NOMO-1 treated with dmso at 0.1 percent for 144 hours (cell line): ENCODE results near the gene EPHA3.

Experiments used
- DNase-seq: peaks from one replicate; lab custom pipeline; 2025; ENCODE audit not compliant: unreplicated experiment; lab: John Stamatoyannopoulos, UW

Gene EPHA3

GRCh38 chr3:89227218-89227617 is 119.8 kb downstream of the EPHA3 start:
- no peak for DNase-seq

- DNase-seq = no peak
Observed at GRCh38 chr3:89227634-89228033, 120.2 kb downstream of the EPHA3 start.

DNA sequence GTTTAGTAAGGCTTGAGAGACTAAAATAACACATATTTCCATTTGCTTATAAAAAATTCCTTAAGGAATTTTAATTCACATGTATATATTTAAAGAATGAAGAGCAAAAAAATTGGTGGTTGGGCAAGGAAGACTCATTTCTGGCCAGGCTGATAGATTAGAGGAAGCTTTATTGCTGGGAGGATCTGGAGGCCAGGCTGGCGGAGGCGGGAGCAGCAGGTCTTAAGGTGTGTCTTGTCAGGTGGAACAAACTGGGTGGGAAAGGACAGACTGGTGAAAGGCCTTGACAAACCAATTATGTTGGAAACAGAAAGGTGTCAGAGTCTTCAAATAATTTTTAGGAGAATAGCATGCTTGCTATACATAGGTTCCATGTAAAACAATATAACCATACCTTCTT is 124.7 kb downstream of the EPHA3 start:
- no peak for DNase-seq

DNA sequence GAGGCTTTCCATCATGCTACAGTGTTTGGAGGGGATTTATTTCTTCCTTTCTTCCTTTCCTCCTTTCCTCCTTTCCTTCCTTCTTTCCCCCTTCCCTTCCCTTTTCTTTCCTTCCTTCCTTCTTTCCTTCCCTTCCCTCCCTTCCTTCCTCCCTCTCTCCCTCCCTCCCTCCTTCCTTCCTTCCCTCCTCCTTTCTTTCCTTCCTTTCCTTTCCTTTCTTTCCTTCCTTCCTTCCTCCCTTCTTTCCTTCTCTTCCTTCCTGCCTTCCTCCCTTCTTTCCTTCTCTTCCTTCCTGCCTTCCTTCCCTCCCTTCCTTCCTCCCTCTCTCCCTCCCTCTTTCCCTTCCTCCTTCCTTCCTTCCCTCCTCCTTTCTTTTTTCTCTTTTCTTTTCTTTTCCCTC is 127.2 kb downstream of the EPHA3 start:
- no peak for DNase-seq

DNA sequence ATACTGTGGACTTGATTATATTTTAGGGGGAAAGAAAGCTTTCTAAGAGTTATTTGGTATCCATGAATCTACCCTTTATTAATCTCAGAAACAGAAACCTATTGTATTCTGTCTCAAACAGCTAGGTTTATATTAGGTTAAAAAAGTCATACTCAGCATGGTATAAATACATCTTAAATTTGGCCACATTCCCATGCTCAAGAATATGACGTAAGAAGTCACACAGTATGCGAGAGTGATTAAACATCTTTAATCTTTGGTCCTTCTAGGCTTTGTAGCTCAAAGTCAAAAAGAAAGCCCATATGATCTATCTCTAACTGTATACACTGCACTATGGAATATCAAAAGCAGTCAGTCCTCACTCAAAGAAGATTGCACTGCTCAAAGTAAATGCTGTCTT is 131.4 kb downstream of the EPHA3 start:
- no peak for DNase-seq

- DNase-seq = no peak
Observed at GRCh38 chr3:89239774-89240173, 132.4 kb downstream of the EPHA3 start.

DNA sequence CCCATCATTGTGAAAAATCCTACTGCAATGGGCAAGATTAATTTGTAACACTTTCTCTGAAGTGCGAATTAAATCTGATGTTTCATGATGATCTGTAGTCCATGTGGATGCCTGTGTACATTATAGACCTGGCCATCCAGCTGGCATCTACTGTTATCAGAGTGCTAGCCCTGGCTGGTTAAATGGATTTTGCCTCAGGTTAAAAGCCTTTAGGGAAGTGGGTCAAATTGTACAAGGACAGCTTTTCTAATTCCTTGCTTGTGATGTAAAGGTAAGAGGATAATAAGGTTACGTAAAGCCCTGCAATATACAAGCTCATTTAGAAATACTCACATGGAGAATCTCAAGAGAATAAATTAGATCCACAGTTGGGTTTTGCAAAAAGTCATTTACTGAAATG is 138.2 kb downstream of the EPHA3 start:
- DNase-seq = no peak

DNA sequence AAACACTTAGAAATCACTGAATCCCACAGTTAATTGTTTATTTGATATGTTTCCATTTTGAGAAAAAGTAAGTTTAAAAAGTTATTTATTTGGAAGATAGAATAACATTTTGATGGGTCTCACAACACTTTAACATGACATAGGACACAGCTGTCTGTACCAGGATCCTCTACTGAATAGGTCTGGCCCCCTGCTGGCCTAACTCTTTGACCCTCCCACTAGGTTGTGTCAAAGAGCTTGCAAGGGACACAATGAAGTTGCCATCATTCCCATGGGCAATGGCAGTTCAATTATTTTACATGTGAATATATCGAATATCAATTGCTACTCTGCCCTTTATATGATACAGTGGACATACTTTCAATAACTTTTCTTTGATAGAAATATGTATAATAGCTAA is 138.9 kb downstream of the EPHA3 start:
- no peak for DNase-seq

DNA sequence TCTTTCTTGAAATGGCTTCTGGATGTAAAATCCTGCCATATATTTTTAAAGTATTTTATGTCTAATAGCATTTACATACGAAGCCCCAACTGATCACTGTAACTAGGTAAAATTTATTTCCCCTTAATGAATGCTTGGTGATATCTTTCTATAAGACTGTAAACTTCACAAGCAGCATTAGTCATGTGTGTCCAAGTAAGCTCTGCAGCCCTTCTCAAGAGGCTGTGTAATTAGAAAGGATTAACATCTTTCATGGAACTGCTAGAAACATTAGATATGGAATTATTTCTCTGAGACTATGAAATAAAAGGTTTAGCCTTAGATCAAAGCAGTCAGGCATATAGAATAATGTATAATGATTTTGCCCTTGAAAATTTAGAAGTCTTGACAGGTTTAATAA is 143.3 kb downstream of the EPHA3 start:
- no peak for DNase-seq

DNA sequence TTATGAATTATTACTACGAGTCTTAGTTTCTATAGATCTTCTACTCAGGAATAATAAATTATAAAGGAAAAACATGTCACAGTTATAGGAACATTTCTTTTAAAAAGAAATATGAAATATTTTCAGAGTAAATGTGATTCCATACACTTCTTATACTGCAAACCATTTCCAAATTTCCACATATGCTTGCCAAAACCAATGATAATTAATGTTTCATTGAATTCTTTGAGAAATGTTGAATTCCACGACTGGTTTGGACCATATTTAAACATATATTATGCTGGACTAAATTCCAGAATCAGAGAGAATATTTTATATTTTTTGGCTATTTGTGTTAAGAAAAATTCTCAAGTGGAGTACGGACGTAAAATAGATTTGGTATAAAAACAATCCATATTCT is 144.6 kb downstream of the EPHA3 start:
- DNase-seq = no peak

- no peak for DNase-seq
Observed at GRCh38 chr3:89252860-89253259, 145.4 kb downstream of the EPHA3 start.

DNA sequence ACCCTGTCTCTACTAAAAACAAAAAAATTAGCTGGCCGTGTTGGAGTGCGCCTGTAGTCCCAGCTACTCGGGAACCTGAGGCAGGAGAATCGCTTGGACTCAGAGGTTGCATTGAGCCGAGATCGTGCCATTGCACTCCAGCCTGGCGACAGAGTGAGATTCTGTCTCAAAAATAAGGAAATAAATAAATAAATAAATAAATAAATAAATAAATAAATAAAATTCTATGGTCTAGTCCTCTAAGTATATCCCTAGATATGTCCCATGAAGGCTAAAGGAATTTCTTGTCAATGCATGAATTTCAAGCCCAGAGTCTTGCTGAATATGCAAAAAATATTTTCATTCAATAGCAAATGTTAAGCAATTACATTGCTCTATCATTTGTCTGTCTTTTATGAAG is 149.0 kb downstream of the EPHA3 start:
- DNase-seq = no peak

DNA sequence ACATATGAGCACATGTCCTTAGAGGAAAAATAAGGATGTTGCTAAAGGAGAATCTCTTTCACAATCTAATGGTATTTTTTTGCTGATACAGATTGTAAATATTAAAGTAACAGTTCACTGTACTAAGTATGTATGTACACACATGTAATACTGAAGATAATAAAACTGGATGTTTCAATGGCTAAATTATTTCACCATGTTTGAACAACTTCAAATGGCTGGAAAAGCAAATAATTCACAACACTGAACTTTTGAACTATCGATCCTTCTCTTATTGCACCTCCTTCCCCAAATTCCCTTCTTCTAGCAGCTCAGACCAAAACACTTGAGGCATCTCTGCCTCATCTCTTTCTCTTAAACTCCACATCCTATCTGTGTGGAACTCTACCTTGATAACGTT is 149.5 kb downstream of the EPHA3 start:
- DNase-seq = no peak

DNA sequence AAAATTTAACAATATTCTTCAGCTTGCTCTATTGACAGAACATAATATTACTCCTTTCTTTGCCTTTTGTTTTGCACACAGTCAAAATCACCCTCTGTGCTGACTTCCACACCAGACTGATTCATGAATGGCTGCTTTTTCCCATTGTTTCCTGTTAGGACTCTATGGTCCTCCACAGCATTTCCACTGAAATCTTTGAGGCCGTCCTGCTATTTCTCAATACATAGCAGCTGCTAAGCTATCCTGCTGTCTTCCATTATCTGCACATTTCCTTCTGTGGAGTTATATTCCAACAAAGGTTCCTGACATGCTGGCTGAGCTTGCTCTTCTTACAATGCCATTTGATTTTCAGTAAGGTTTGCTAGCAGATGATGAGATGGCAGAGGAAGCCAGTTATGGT is 153.3 kb downstream of the EPHA3 start:
- DNase-seq = no peak

DNA sequence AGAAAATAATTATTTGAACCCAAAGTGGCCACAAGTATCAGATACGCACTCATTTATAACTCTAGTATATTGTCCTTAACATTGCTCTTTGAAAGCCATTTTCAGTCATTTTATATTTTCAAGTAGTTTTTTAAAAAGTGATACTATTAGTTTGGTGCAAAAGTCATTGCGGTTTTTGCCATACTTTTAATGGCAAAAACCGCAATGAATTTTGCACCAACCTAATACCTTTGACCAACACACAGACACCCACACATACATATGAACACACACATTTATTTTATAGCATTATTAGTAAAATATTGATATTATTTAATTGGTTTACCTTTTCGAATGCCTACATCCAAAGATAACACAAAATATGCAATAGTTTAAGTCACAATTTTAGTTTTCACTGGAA is 154.3 kb downstream of the EPHA3 start:
- DNase-seq = no peak

DNA sequence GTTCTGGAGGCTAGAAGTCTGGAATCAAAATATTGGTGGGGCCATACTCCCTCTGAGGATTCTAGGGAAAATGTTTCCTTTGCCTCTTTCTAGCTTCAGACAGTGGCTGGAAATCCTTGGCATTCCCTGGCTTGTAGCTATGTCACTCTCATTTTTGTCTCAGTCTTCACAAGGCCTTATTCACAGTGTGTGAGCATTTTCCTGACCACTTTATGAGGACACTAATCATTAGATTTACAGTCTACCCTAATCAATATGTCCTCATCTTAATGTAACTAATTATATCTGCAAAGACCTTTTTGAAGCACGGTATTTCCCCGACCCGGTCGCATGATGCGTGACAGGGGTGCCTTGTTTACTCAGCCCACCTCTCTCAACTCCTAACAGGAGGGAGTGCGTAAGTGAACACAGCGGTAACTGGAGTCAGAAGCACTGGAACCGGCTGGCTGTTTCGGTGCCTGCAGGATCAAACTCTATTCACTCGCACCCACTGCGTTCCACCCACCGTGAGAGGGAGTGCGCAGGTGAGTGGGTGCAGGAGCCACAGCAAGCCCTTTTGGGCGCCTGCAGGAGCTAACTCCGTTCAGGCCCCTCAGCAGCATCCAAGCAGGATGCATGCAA is 155.0 kb downstream of the EPHA3 start:
- DNase-seq = no peak

DNA sequence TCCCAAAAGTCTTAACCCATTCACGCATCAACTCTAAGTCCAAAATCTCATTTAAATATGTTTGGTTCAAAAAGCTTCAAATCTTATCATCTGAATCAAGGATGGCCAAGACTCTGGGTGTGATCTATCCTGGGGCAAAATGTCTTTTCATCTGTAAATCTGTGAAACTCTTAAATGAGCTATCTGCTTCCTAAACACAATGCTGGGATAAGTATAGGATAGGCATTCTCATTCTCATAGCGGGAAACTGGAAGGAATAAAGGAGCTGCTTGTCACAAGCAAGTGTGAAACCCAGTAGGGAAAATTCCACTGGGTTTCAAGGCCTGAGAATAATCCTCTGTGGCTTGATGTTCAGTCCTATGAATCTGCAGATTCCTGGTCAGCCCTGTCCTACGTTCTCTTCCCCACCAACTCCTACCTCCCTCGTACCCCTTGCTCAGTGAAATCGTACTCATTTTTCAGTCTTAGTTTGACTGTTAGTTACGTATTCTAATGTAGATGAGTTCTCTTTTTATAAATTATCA is 156.7 kb downstream of the EPHA3 start:
- DNase-seq = no peak

- DNase-seq = no peak
Observed at GRCh38 chr3:89266074-89266473, 158.7 kb downstream of the EPHA3 start.

DNA sequence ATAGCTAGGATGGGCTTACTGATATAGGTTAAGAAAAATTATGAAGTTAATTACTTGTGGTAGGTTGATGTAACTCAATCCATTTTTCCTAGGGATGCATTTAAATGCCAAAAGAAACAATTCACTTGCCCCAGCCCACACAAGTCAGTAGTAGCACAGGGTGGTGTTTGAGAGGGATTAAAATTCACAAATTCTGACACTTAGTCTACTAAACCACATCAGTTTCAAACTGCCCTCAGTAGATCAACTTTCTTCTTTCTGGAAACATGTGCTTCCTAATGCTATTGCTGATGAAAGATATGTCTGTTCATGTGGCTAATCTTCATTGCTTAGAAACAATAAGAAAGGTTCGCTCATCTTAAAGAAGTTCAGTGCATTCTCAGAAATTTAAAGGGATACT is 160.6 kb downstream of the EPHA3 start:
- no peak for DNase-seq

- no peak for DNase-seq
Observed at GRCh38 chr3:89270201-89270600, 162.8 kb downstream of the EPHA3 start.

- DNase-seq = no peak
Observed at GRCh38 chr3:89275001-89275400, 167.6 kb downstream of the EPHA3 start.

- no peak for DNase-seq
Observed at GRCh38 chr3:89276116-89276515, 168.7 kb downstream of the EPHA3 start.

GRCh38 chr3:89278302-89279025 is 171.0 kb downstream of the EPHA3 start:
- DNase-seq = no peak
